T-cell (primary cell): ENCODE results near the gene CPN2. TPM values are rescaled to one million over a fixed set of nuclear protein-coding genes. Genes with fewer than 3 reads are reported as not detected.

Experiments used
- ATAC-seq, 4 experiments: fragments of 200-7000 bp in 3 of 4; fragments of 150-1000 bp in 1 of 4; cut with Tn5 transposase; replicated peaks in 1 of 4; 1 replicate in 3 of 4; 2 replicates in 1 of 4; pipeline ENCODE4 v1.10.0; 2021; ENCODE audit warnings: moderate library complexity in 3 of 4, mild to moderate bottlenecking in 2 of 4, moderate number of reproducible peaks in 1 of 4
- CTCF ChIA-PET, 2 donors: fragments of 300-600 bp; sonication (Branson Sonifier 250); formaldehyde crosslinking; loops; one replicate each; lab custom pipeline; 2022; ENCODE audit warnings: antibody characterized with exemption in 2 of 2; lab: Charles Lee
- POLR2A ChIA-PET, 2 donors: fragments of 300-600 bp; sonication (Branson Sonifier 250); formaldehyde crosslinking; loops; one replicate each; lab custom pipeline; 2022; ENCODE audit warnings: antibody characterized with exemption in 2 of 2; lab: Charles Lee
- DNase-seq, 35 experiments: peaks; one replicate each; pipeline versions ENCODE4 v3.0.0 to v3.0.0-alpha.2; 2013 to 2023
- H3K27ac ChIP-seq: one replicate; pipeline ENCODE4 v1.5.1; 2013; ENCODE audit warnings: low read length
- H3K27me3 ChIP-seq, 2 experiments: replicated peaks in 1 of 2; 1 replicate in 1 of 2; 2 replicates in 1 of 2; pipeline versions ENCODE4 v1.6.1 to v1.7.0; 2013; ENCODE audit warnings: low read length in 1 of 2, mixed read lengths in 1 of 2; ENCODE audit not compliant: control insufficient read depth in 2 of 2, insufficient read depth in 2 of 2; ENCODE audit errors: extremely low read depth in 1 of 2
- H3K36me3 ChIP-seq, 2 donors: 1 replicate in 1 of 2; 2 replicates in 1 of 2; pipeline versions ENCODE4 v1.6.1 to v1.7.0; 2013; ENCODE audit warnings: low read length in 1 of 2; ENCODE audit not compliant: control insufficient read depth in 2 of 2, insufficient read depth in 1 of 2; ENCODE audit errors: extremely low read depth in 1 of 2
- H3K4me1 ChIP-seq, 2 experiments: 1 replicate in 1 of 2; 2 replicates in 1 of 2; pipeline versions ENCODE4 v1.6.1 to v1.7.0; 2013; ENCODE audit warnings: low read length in 2 of 2, mixed read lengths in 1 of 2; ENCODE audit not compliant: insufficient read depth in 2 of 2, control insufficient read depth in 1 of 2; ENCODE audit errors: extremely low read depth in 1 of 2
- H3K4me3 ChIP-seq, 2 donors: 1 replicate in 1 of 2; 2 replicates in 1 of 2; pipeline versions ENCODE4 v1.5.1 to v1.7.0; 2013; ENCODE audit warnings: mild to moderate bottlenecking in 2 of 2, low read length in 1 of 2, moderate library complexity in 1 of 2; ENCODE audit not compliant: control insufficient read depth in 1 of 2; ENCODE audit errors: extremely low read depth in 1 of 2
- H3K9me3 ChIP-seq: 2 replicates; pipeline ENCODE4 v1.7.0; 2013
- H3K27ac Mint-ChIP-seq, 2 donors: one replicate each; pipeline ENCODE4 v1.8.0; 2020 to 2021; ENCODE audit warnings: mild to moderate bottlenecking in 2 of 2, mixed read lengths in 2 of 2
- H3K27me3 Mint-ChIP-seq, 2 donors: one replicate each; pipeline ENCODE4 v1.8.0; 2021 to 2022; ENCODE audit warnings: mixed read lengths in 2 of 2
- H3K36me3 Mint-ChIP-seq: one replicate; pipeline ENCODE4 v1.8.0; 2021; ENCODE audit warnings: mixed read lengths
- H3K4me1 Mint-ChIP-seq, 3 donors: one replicate each; pipeline ENCODE4 v1.8.0; 2020 to 2022; ENCODE audit warnings: mixed read lengths in 3 of 3, mild to moderate bottlenecking in 1 of 3
- H3K4me3 Mint-ChIP-seq, 3 donors: one replicate each; pipeline ENCODE4 v1.8.0; 2020 to 2022; ENCODE audit warnings: mild to moderate bottlenecking in 3 of 3, mixed read lengths in 3 of 3, moderate library complexity in 3 of 3
- H3K9me3 Mint-ChIP-seq, 3 donors: one replicate each; pipeline ENCODE4 v1.8.0; 2020 to 2022; ENCODE audit warnings: mixed read lengths in 3 of 3
- WGBS: methylation state at CpG from one replicate; pipeline ENCODE4 v1.1.5; 2013; ENCODE audit warnings: missing lambda C conversion rate; ENCODE audit not compliant: insufficient coverage; 5-methylcytosine and 5-hydroxymethylcytosine counted together
- total RNA-seq, 35 experiments: library from RNA in 6 of 35; stranded (reverse) in 6 of 35; fragments of 120-200 nt in 1 of 35; gene quantifications; one replicate each; pipeline versions ENCODE4 v1.2.1 to v1.2.4 and lab custom pipeline; 2013 to 2026

The CPN2 gene
- total RNA-seq, 5 donors from 2014 or later (not counting 1 experiment from before 2014, with no cell fraction given), result 0.12 to 0.13 TPM; not detected in 3

DNA sequence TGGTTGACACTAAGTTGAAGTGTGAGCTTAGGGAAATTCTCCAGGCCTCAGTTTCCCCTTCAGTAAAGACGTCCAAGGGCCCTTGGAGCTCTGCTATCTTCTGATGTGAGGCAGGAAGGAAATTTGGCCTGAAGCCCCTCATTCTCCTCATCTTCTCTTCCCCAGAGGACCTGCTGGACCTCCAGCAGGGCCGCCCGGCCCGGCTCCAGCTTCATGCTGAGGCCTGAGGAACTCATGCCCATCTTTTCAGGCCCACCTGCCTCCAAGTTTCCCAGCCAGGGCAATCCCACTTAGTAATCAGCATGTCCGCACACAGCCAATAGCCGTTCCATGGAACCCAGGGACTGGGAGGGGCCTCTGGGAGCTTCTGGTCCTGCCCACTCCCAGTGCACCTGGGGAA is 14.4 kb upstream of the CPN2 start:
- CTCF ChIA-PET, result interaction anchor here in 1 of 2 donors (0.7 kb wide), 1 partner anchor 20 kb away, joined by 3 read pairs; no protein-coding TSS in a partner anchor
- Mint-ChIP-seq H3K4me3 (no peak overlapping the region), H3K9me3 (no peaks in the 10 kb centered on the region), H3K27me3 (peaks cover 27 to 31% of the 10 kb centered on the region in 2 donors), H3K27ac (no peak overlapping the region), H3K36me3 (no peaks in the 10 kb centered on the region), H3K4me1 (peaks cover 0 to 3% (median 2%) of the 10 kb centered on the region in 3 donors)
- H3K4me1 ChIP-seq, result no peaks in the 10 kb centered on the region
- 84% methylated on average over 5 of the region's 6 CpGs for WGBS
- POLR2A ChIA-PET, result no interaction called here
- peaks cover 2 to 50% of the 10 kb centered on the region in 2 experiments for H3K27me3 ChIP-seq
- no peak overlapping the region for H3K27ac ChIP-seq
- H3K9me3 ChIP-seq, result no peaks in the 10 kb centered on the region
- DNase-seq (no peak), ATAC-seq (no peak)
- H3K4me3 ChIP-seq, result no peak overlapping the region
- H3K36me3 ChIP-seq, result no peaks in the 10 kb centered on the region

DNA sequence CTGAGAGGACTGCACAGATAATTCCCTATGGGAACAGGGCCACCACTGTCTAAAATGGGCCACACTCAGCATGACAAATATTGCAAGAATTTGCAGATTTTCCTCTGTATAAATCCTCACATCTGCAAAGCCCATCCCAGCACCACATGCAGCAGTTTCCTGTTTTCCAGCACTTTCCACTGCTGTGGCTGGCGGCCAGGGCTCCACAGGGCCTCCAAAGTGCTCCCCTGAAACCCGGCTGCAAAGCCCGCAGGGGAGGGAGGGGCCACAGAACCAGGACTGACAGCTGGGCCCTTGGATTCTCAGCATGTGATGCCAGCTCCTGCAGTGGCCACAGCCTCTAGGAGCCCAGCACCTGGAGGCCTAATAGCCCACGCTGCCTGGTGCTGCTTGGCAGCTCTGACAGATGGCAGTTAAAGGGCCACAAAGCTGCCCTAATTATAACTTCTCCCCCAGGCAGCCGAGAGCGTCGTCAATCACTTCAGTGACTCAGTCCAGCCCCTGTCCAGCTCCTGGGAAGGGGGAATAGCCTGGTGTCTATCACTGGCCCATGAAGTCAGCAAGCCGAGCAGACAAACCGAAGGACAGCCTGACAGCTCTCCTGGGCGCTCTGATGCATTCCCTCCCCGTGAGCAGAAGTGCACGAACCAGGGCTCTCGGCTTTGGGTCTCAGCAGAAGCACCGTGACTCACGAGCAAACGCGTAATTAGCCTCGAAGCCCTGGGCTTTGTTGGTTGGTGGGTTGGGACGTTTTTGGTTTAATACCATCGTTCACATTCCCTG is 13.7 kb upstream of the CPN2 start:
- H3K27ac Mint-ChIP-seq, result no peak overlapping the region
- no peak overlapping the region for H3K4me3 Mint-ChIP-seq
- WGBS, result 72% methylated on average over 5 of the region's 20 CpGs
- H3K27ac ChIP-seq, result no peak overlapping the region
- H3K4me1 Mint-ChIP-seq, result peaks cover 0 to under 1% (median 0%) of the 10 kb centered on the region in 3 donors
- no peak for ATAC-seq
- no peaks in the 10 kb centered on the region for H3K9me3 Mint-ChIP-seq
- H3K36me3 ChIP-seq, result no peaks in the 10 kb centered on the region
- no peaks in the 10 kb centered on the region for H3K36me3 Mint-ChIP-seq
- H3K4me3 ChIP-seq, result no peak overlapping the region
- peak in 1 of 35 experiments; percentile 9 for DNase-seq
- CTCF ChIA-PET, result interaction anchor here in 1 of 2 donors (0.7 kb wide), 1 partner anchor 20 kb away, joined by 3 read pairs; no protein-coding TSS in a partner anchor
- no peaks in the 10 kb centered on the region for H3K9me3 ChIP-seq
- POLR2A ChIA-PET, result no interaction called here
- H3K4me1 ChIP-seq, result no peaks in the 10 kb centered on the region
- peaks cover 0 to 51% of the 10 kb centered on the region in 2 experiments for H3K27me3 ChIP-seq
- H3K27me3 Mint-ChIP-seq, result peaks cover 23 to 27% of the 10 kb centered on the region in 2 donors

DNA sequence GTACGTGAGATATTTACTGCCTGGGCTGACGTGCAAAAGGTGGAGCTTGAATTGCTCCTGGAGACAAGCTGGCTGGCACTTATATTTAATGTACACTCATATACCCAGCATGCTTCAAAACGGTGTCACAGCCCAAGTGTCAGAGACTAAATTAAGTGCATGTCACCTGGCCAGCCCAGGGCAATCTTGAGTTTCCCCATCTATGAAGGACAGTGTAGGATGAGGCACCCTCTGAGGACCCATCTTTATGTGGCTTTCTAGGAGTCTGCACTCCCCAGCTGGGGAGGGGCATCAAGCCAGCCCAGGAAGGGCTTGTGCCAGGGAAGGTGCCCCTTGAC is 13.2 kb upstream of the CPN2 start:
- DNase-seq, result no peak
- Mint-ChIP-seq H3K36me3 (no peaks in the 10 kb centered on the region), H3K9me3 (no peaks in the 10 kb centered on the region), H3K27ac (no peak overlapping the region), H3K4me3 (no peak overlapping the region), H3K27me3 (peaks cover 23 to 25% of the 10 kb centered on the region in 2 donors), H3K4me1 (no peaks in the 10 kb centered on the region)
- Histone ChIP-seq H3K27ac (no peak overlapping the region), H3K4me1 (no peaks in the 10 kb centered on the region), H3K9me3 (no peaks in the 10 kb centered on the region), H3K4me3 (no peak overlapping the region), H3K27me3 (peaks cover 0 to 46% of the 10 kb centered on the region in 2 experiments), H3K36me3 (no peaks in the 10 kb centered on the region)
- 93% methylated on average over 3 of the region's 3 CpGs for WGBS
- no peak for ATAC-seq
- POLR2A ChIA-PET, result no interaction called here
- CTCF ChIA-PET, result interaction anchor here in 1 of 2 donors (0.6 kb wide), 1 partner anchor 21 kb away, joined by 3 read pairs; no protein-coding TSS in a partner anchor

DNA sequence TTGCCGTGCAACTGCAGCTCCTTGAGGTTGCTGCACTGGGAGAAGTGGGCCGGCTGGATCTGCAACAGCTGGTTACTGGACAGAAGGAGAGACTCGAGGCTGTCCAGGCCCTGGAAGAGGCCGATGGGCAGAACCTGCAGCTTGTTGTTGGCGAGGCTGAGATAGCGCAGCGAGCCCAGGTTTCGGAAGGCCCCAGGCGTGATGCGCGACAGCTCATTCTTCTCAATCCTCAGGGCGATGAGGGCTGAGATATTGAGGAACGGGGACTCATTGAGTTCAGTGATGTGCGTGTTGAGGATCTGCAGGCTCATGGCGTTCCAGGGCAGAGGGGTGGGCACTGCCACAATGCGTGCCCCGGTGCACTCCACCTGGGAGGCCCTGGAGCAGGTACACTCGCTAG is 9.4 kb upstream of the CPN2 start:
- no peaks in the 10 kb centered on the region for H3K9me3 ChIP-seq
- POLR2A ChIA-PET, result interaction anchor here in 1 of 2 donors (0.6 kb wide), 1 partner anchor 11 kb away, joined by 5 read pairs; no protein-coding TSS in a partner anchor
- CTCF ChIA-PET, result interaction anchor here in 1 of 2 donors (0.6 kb wide), 1 partner anchor 43 kb away, joined by 3 read pairs; no protein-coding TSS in a partner anchor
- H3K4me3 ChIP-seq, result no peak overlapping the region
- H3K36me3 Mint-ChIP-seq, result no peaks in the 10 kb centered on the region
- DNase-seq (no peak), ATAC-seq (no peak)
- H3K27ac Mint-ChIP-seq, result no peak overlapping the region
- no peaks in the 10 kb centered on the region for H3K9me3 Mint-ChIP-seq
- no peaks in the 10 kb centered on the region for H3K4me1 ChIP-seq
- H3K27me3 Mint-ChIP-seq, result peaks cover 5 to 7% of the 10 kb centered on the region in 2 donors
- H3K4me1 Mint-ChIP-seq, result no peaks in the 10 kb centered on the region
- no peak overlapping the region for H3K27ac ChIP-seq
- H3K27me3 ChIP-seq, result peaks cover 0 to 37% of the 10 kb centered on the region in 2 experiments
- no peaks in the 10 kb centered on the region for H3K36me3 ChIP-seq
- 91% methylated on average over 18 of the region's 18 CpGs for WGBS
- no peak overlapping the region for H3K4me3 Mint-ChIP-seq

DNA sequence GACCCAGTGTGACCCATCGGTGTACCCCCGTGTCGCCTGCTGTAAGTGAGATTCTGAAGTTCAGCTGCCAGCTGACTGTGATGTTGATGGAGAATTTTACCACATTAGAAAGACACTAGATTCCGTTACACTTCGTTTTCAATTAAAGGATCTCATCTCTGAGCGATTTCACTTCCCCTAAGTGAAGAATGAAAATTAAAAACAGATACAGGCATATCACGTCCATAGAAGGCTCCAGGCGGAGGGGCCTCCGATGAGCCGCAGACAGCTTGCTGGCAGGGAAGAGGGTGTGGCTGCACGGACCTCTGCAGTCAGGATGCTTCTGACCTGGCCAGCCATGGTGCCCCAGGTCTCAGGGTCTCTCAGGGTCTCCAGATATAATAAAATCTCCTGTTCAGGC is 6.6 kb upstream of the CPN2 start:
- ChIA-PET CTCF (no interaction called here), POLR2A (no interaction called here)
- WGBS, result 86% methylated on average over 1 of the region's 11 CpGs
- no peaks in the 10 kb centered on the region for H3K9me3 ChIP-seq
- H3K27me3 ChIP-seq, result peaks cover 0 to 30% of the 10 kb centered on the region in 2 experiments
- H3K4me1 ChIP-seq, result no peaks in the 10 kb centered on the region
- H3K4me3 Mint-ChIP-seq, result no peak overlapping the region
- peaks cover 5 to 6% of the 10 kb centered on the region in 2 donors for H3K27me3 Mint-ChIP-seq
- H3K4me1 Mint-ChIP-seq, result peaks cover 0 to 3% (median 0%) of the 10 kb centered on the region in 3 donors
- ATAC-seq, result no peak
- no peak overlapping the region for H3K27ac ChIP-seq
- H3K4me3 ChIP-seq, result no peak overlapping the region
- H3K9me3 Mint-ChIP-seq, result no peaks in the 10 kb centered on the region
- no peaks in the 10 kb centered on the region for H3K36me3 Mint-ChIP-seq
- no peak overlapping the region for H3K27ac Mint-ChIP-seq
- H3K36me3 ChIP-seq, result no peaks in the 10 kb centered on the region
- DNase-seq, result no peak

DNA sequence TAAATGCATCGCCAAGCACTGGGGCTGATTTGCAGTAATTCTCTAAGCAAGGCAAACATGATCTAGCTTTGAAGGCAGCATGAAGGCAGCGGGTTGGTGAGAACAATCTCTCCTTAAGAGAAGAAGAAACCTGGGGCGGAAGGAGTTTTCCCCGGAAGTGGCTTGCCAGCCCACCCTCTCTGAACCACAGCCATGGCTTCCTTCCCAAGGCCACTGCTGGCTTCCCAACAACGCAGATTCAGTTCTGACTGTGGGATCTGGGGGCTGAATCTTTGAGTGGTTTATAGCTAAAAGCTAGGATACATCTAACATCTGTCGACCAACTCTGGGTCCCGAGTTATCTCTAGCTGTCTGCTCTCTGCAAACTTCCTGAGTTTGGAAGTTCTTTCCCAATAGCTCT is 4.3 kb upstream of the CPN2 start:
- DNase-seq, result no peak
- H3K4me1 ChIP-seq, result no peaks in the 10 kb centered on the region
- H3K4me1 Mint-ChIP-seq, result peaks cover 0 to 3% (median 0%) of the 10 kb centered on the region in 3 donors
- H3K27me3 Mint-ChIP-seq, result peaks cover 5 to 6% of the 10 kb centered on the region in 2 donors
- peak overlapping the region in 1 of 3 donors; percentile 29 for H3K4me3 Mint-ChIP-seq
- no peaks in the 10 kb centered on the region for H3K9me3 ChIP-seq
- no peak overlapping the region for H3K4me3 ChIP-seq
- no peak overlapping the region for H3K27ac Mint-ChIP-seq
- 80% methylated on average over 1 of the region's 7 CpGs for WGBS
- H3K27ac ChIP-seq, result no peak overlapping the region
- POLR2A ChIA-PET, result interaction anchor here in 1 of 2 donors (0.7 to 0.8 kb wide), 2 partner anchors 112 to 950 kb away, joined by 4 to 8 read pairs; no protein-coding TSS in a partner anchor
- ATAC-seq, result no peak
- no peaks in the 10 kb centered on the region for H3K36me3 Mint-ChIP-seq
- no peaks in the 10 kb centered on the region for H3K9me3 Mint-ChIP-seq
- CTCF ChIA-PET, result interaction anchor here in 1 of 2 donors (0.7 to 0.9 kb wide), 2 partner anchors 9 to 11 kb away, joined by 3 to 4 read pairs; no protein-coding TSS in a partner anchor
- peaks cover 0 to 24% of the 10 kb centered on the region in 2 experiments for H3K27me3 ChIP-seq
- H3K36me3 ChIP-seq, result no peaks in the 10 kb centered on the region
